Tibial artery (tissue), 4 donors: ENCODE results near the gene ISCA2.

Source experiments
- DNase-seq, 2 donors: peaks; one replicate each; pipeline ENCODE4 v3.0.0-alpha.2; 2019
- H3K27ac ChIP-seq, 2 donors: fragments of 200-600 bp; sonication (generic) in 1 of 2; 1 replicate in 1 of 2; 2 replicates in 1 of 2; pipeline ENCODE4 v1.5.1; 2018 to 2019; ENCODE audit warnings: mild to moderate bottlenecking in 1 of 2
- H3K27me3 ChIP-seq, 2 donors: fragments of 200-600 bp; sonication (generic) in 1 of 2; one replicate each; pipeline versions ENCODE4 v1.5.1 to v1.6.0; 2016 to 2019
- H3K36me3 ChIP-seq, 3 donors: fragments of 200-600 bp; sonication (generic) in 2 of 3; one replicate each; pipeline ENCODE4 v1.5.1; 2016 to 2019; ENCODE audit warnings: mild to moderate bottlenecking in 2 of 3
- H3K4me1 ChIP-seq, 4 donors: fragments of 200-600 bp; sonication (generic) in 2 of 4; 1 replicate in 3 of 4; 2 replicates in 1 of 4; pipeline ENCODE4 v1.5.1; 2016 to 2019
- H3K4me3 ChIP-seq, 2 donors: fragments of 200-600 bp; sonication (generic) in 1 of 2; 1 replicate in 1 of 2; 2 replicates in 1 of 2; pipeline ENCODE4 v1.5.1; 2018 to 2019; ENCODE audit warnings: mild to moderate bottlenecking in 2 of 2
- H3K9me3 ChIP-seq, 3 donors: fragments of 200-600 bp; sonication (generic) in 1 of 3; one replicate each; pipeline ENCODE4 v1.5.1; 2016 to 2019
- intact Hi-C: fragments of 100-400 bp; cut with DNase I; formaldehyde crosslinking; loops from one replicate; pipeline ENCODE4 v1.15.0; 2023; ENCODE audit warnings: low total_unique reads
- TF ChIP-seq, protein P1 (sequence below), 2 experiments: fragments of 200-600 bp in 1 of 2; fragments of 450-650 bp in 1 of 2; IDR thresholded peaks; one replicate each; pipeline ENCODE4 v1.5.1; 2017 to 2019; ENCODE audit warnings: antibody characterized with exemption in 2 of 2, mild to moderate bottlenecking in 1 of 2, moderate library complexity in 1 of 2

Gene ISCA2

DNA sequence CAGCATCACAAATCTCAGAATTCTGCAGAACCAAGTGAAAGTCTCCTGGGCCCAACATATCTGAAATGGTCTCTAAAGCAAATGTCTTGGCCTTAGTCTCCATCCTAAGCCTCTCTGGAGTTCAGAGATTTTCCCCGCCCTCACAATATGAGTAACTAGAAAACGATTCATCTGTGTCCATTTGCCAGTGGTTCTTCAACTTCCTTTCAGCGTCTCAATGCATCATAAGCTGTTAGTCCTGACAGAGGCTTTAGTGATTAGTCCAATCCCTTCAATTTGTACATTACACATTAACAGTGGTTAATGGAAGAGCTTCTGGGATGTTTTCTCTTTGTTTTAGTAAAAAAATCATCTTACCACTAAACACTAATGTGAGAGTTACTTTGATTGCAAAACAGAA, 17.9 kb upstream of the ISCA2 start:
- Histone ChIP-seq H3K4me3 (no peak overlapping the region), H3K36me3 (peaks cover 14 to 86% (median 45%) of the 10 kb centered on the region in 3 donors), H3K9me3 (no peaks in the 10 kb centered on the region), H3K27ac (peak overlapping the region in 1 of 2 donors; percentile 42), H3K4me1 (peaks cover 0 to 13% (median 4%) of the 10 kb centered on the region in 4 donors), H3K27me3 (no peaks in the 10 kb centered on the region)
- TF ChIP-seq, protein P1, sequence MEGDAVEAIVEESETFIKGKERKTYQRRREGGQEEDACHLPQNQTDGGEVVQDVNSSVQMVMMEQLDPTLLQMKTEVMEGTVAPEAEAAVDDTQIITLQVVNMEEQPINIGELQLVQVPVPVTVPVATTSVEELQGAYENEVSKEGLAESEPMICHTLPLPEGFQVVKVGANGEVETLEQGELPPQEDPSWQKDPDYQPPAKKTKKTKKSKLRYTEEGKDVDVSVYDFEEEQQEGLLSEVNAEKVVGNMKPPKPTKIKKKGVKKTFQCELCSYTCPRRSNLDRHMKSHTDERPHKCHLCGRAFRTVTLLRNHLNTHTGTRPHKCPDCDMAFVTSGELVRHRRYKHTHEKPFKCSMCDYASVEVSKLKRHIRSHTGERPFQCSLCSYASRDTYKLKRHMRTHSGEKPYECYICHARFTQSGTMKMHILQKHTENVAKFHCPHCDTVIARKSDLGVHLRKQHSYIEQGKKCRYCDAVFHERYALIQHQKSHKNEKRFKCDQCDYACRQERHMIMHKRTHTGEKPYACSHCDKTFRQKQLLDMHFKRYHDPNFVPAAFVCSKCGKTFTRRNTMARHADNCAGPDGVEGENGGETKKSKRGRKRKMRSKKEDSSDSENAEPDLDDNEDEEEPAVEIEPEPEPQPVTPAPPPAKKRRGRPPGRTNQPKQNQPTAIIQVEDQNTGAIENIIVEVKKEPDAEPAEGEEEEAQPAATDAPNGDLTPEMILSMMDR (IDR thresholded peaks at IDR 0.05): no peak
- no peak for DNase-seq
- intact Hi-C loops: no loop called here

DNA sequence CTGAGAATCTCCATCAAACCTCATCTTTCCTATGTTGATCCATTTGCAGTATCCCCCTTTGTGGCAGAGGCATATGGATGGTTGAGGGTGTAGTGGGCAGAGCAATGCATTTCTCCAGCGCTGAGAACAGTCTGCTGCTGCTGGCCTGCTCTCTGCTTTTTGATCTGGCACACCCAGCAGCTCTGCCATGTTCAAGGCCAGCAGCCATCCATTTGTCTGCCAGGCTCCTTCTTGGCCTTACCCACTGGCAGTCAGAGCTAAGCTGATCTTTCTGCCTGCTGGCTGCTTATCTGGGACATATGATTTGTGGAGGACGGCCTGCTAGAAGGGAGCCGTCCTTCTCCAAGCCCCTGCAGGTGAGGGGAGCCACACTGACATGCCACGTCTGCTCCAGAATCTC, 17.5 kb upstream of the ISCA2 start:
- Histone ChIP-seq H3K27ac (peak overlapping the region; percentile 15 to 42), H3K4me1 (peaks cover 0 to 9% (median 2%) of the 10 kb centered on the region in 4 donors), H3K36me3 (peaks cover 19 to 86% (median 45%) of the 10 kb centered on the region in 3 donors), H3K9me3 (no peaks in the 10 kb centered on the region), H3K27me3 (no peaks in the 10 kb centered on the region), H3K4me3 (no peak overlapping the region)
- TF ChIP-seq, protein P1 (IDR thresholded peaks at IDR 0.05): no peak
- intact Hi-C loops: no loop called here
- no peak for DNase-seq

DNA sequence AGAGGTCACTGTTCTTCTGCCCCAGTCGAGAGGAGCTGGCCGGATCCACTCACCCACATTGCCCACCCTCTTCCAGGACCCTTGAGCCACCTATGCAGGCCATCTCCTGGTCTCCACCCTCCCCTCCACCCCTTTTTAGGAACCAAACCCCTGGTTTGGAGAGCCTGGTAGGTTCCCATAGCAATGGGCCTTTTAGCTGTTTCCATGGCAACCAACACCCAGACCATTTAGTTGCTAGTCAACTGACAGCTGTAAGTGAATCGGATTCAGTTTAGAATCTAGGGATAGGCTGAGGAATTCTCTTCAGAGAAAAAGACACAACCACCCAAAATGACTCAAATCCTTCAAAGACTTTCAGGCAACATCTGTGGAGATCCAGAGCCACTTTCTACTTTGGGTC, 17.0 kb upstream of the ISCA2 start:
- intact Hi-C loops: no loop called here

DNA sequence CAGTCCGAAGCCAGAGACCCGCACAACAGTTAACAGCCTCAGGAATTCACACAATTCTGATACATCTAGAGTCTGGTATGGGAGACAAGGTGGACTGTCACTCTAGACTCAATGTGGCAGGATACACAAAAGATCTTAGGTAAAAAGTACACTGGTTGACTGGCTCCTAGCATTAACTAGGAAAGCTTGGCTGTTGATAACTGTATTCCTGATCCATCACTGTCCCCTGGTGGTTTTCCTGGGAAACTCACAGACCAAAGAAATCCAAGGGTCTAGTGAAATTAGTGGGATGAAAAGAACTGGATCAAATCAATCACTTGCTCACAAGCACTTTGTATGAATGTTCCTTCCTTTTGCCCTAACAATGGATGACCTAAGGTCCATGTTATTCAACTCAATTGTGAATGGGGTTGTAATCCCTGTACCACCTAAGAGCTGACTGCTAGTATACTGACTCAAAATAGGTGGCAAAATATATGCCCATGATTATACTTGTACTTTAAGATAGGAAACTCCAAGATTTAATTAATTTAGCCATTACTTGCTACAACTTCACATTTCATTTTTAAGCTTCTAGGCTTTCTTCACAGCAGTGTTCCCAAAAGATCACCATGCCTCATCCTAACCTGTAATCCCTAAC, 14.4 kb upstream of the ISCA2 start:
- no peak overlapping the region for H3K4me3 ChIP-seq
- intact Hi-C loops: no loop called here
- no peak overlapping the region for H3K27ac ChIP-seq
- H3K4me1 ChIP-seq: peaks cover 0 to 7% (median 0%) of the 10 kb centered on the region in 4 donors
- H3K27me3 ChIP-seq: no peaks in the 10 kb centered on the region
- TF ChIP-seq, protein P1 (IDR thresholded peaks at IDR 0.05): peak; percentile 59 to 60
- H3K9me3 ChIP-seq: no peaks in the 10 kb centered on the region
- DNase-seq: no peak
- H3K36me3 ChIP-seq: peaks cover 26 to 91% (median 60%) of the 10 kb centered on the region in 3 donors

More for the DNA sequence above, 17.0 kb upstream of the ISCA2 start:
- Histone ChIP-seq H3K27me3 (no peaks in the 10 kb centered on the region), H3K4me1 (peaks cover 0 to 7% (median 0%) of the 10 kb centered on the region in 4 donors), H3K36me3 (peaks cover 21 to 87% (median 46%) of the 10 kb centered on the region in 3 donors), H3K27ac (peak overlapping the region; percentile 15 to 42), H3K9me3 (no peaks in the 10 kb centered on the region), H3K4me3 (no peak overlapping the region)
- DNase-seq: no peak
- TF ChIP-seq, protein P1 (IDR thresholded peaks at IDR 0.05): no peak

DNA sequence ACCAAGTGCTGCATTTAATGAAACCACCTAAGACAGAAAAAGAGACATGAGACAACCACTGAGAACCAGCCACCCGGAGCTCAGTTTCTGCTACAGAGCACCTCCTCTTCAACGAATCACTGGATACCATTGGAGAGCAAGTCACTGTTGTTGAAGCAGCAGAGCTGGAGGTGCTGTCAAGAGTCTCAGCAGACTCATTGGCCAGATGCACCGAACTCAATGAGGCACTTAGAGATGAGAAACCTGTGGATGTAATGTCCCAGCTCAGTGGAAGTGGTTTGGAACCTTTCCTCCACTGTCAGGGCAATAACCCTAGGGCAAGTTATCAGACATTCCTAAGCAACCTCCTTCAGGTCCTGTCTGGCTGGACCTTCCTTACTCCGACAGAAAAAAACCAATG, 13.5 kb upstream of the ISCA2 start:
- TF ChIP-seq, protein P1 (IDR thresholded peaks at IDR 0.05): no peak
- H3K4me3 ChIP-seq: no peak overlapping the region
- peaks cover 29 to 91% (median 61%) of the 10 kb centered on the region in 3 donors for H3K36me3 ChIP-seq
- intact Hi-C loops: loop anchor here (5.0 kb wide), 1 partner anchor 118 kb away; no protein-coding TSS in a partner anchor
- no peaks in the 10 kb centered on the region for H3K27me3 ChIP-seq
- no peak overlapping the region for H3K27ac ChIP-seq
- no peaks in the 10 kb centered on the region for H3K9me3 ChIP-seq
- peaks cover 0 to 7% (median 0%) of the 10 kb centered on the region in 4 donors for H3K4me1 ChIP-seq
- DNase-seq: no peak
